Kidney (tissue), 14 donors: ENCODE data around the gene OR2AP1. TPM values are rescaled to one million over a fixed set of nuclear protein-coding genes. Genes with fewer than 3 reads are reported as not detected.
"Not testable (repeated sequence)": the region's sequence is repeated elsewhere in the genome, so short reads cannot be mapped to it uniquely, and the experiment has no call there.

Experiments
- DNase-seq, 5 donors: peaks; one replicate each; pipeline ENCODE4 v3.0.0-alpha.2; 2013 to 2020
- FAIRE-seq: peaks from 2 replicates; lab custom pipeline; 2012; peaks lifted over from hg19 to GRCh38; lab: Jason Lieb, UNC
- H3K27ac ChIP-seq, 2 donors: one replicate each; pipeline ENCODE4 v1.7.0; 2013; ENCODE audit warnings: low read depth in 2 of 2, low read length in 2 of 2, inconsistent platforms in 1 of 2
- H3K27me3 ChIP-seq: one replicate; pipeline ENCODE4 v1.7.1; 2013; ENCODE audit warnings: low read length, inconsistent platforms; ENCODE audit not compliant: control insufficient read depth, insufficient read depth
- H3K36me3 ChIP-seq, 3 donors: one replicate each; pipeline versions ENCODE4 v1.7.0 to v1.7.1; 2013; ENCODE audit warnings: low read length in 3 of 3, control low read depth in 1 of 3, inconsistent platforms in 1 of 3; ENCODE audit not compliant: insufficient read depth in 3 of 3, control insufficient read depth in 2 of 3
- H3K4me1 ChIP-seq, 3 donors: one replicate each; pipeline versions ENCODE4 v1.7.0 to v1.7.1; 2013; ENCODE audit warnings: low read length in 3 of 3, inconsistent platforms in 1 of 3, low read depth in 1 of 3; ENCODE audit not compliant: control insufficient read depth in 2 of 3, insufficient read depth in 2 of 3
- H3K4me3 ChIP-seq, 3 donors: one replicate each; pipeline versions ENCODE4 v1.7.0 to v1.8.1; 2013; ENCODE audit warnings: low read length in 3 of 3, control low read depth in 1 of 3, inconsistent platforms in 1 of 3
- H3K9ac ChIP-seq, 3 donors: one replicate each; pipeline versions ENCODE4 v1.7.0 to v1.7.1; 2013; ENCODE audit warnings: low read length in 3 of 3, control low read depth in 1 of 3, inconsistent platforms in 1 of 3
- H3K9me3 ChIP-seq, 3 donors: one replicate each; pipeline versions ENCODE4 v1.7.0 to v1.7.1; 2013; ENCODE audit warnings: low read length in 3 of 3, control low read depth in 1 of 3, inconsistent platforms in 1 of 3; ENCODE audit not compliant: control insufficient read depth in 2 of 3, insufficient read depth in 1 of 3
- intact Hi-C: fragments of 100-400 bp; cut with DNase I; formaldehyde crosslinking; loops from one replicate; pipeline ENCODE4 v1.11.1; 2022
- polyA plus RNA-seq: library from polyadenylated mRNA; stranded (reverse); fragments of 350-450 nt; fragmentation: Illumina TruSeq; extraction: RNeasy Lipid Tissue Mini Kit (QIAGEN cat#74804); gene quantifications from one replicate; pipeline ENCODE4 v1.2.3, GENCODE V29; 2014; ENCODE audit warnings: low read depth, low replicate concordance; ENCODE audit not compliant: insufficient read depth
- total RNA-seq: library from RNA; stranded (reverse); fragmentation: NEBNext Ultra II Directional; extraction: Animal tissue kit (Norgen Biotek cat#: 25700); gene quantifications from one replicate; pipeline ENCODE4 v1.2.1, GENCODE V29; 2021
- TF ChIP-seq, protein P1 (sequence below): IDR thresholded peaks from 3 replicates; pipeline ENCODE4 v1.5.1; 2012; ENCODE audit warnings: mild to moderate bottlenecking, moderate library complexity, borderline replicate concordance; ENCODE audit not compliant: insufficient read depth; ENCODE audit errors: extremely low read depth
- donor health status: control.
- donor health status: control.
- donor health status: control.
- donor health status: control.
- donor health status: control.
- donor health status: DM: yes; HTN: yes; CAD: no.
- donor health status: Normal renal cell carcinoma (clear cell type).

Gene OR2AP1
- total and polyA plus RNA-seq, 2 donors from 2014 or later: not detected

DNA sequence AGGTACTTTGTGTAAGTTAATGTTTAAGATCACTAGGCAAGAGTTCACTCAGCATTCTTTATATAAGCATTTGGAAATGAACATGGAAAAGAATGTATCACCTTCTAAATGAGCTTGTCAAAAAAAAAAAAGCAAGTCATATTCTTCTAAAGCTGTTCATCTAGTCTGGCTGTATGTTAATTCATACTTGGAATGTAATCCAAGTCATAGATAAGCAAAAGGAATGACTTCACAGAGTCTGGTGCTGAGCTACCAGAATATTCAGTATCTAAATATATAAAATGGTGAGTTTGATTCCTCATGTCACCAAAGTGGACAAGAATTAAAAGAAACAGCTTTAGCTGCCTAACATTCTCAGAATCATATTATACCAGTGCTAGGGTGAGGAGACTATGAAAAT is 18.0 kb upstream of the OR2AP1 start:
- peaks cover 0 to 13% (median 3%) of the 10 kb centered on the region in 3 donors for H3K9me3 ChIP-seq
- H3K9ac ChIP-seq: no peak overlapping the region
- H3K27me3 ChIP-seq: no peaks in the 10 kb centered on the region
- no peaks in the 10 kb centered on the region for H3K4me1 ChIP-seq
- H3K36me3 ChIP-seq: no peaks in the 10 kb centered on the region
- intact Hi-C loops: no loop called here
- no peak overlapping the region for H3K4me3 ChIP-seq
- DNase-seq (no peak), FAIRE-seq (no peak)
- TF ChIP-seq, protein P1, sequence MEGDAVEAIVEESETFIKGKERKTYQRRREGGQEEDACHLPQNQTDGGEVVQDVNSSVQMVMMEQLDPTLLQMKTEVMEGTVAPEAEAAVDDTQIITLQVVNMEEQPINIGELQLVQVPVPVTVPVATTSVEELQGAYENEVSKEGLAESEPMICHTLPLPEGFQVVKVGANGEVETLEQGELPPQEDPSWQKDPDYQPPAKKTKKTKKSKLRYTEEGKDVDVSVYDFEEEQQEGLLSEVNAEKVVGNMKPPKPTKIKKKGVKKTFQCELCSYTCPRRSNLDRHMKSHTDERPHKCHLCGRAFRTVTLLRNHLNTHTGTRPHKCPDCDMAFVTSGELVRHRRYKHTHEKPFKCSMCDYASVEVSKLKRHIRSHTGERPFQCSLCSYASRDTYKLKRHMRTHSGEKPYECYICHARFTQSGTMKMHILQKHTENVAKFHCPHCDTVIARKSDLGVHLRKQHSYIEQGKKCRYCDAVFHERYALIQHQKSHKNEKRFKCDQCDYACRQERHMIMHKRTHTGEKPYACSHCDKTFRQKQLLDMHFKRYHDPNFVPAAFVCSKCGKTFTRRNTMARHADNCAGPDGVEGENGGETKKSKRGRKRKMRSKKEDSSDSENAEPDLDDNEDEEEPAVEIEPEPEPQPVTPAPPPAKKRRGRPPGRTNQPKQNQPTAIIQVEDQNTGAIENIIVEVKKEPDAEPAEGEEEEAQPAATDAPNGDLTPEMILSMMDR: no peak
- H3K27ac ChIP-seq: no peak overlapping the region

DNA sequence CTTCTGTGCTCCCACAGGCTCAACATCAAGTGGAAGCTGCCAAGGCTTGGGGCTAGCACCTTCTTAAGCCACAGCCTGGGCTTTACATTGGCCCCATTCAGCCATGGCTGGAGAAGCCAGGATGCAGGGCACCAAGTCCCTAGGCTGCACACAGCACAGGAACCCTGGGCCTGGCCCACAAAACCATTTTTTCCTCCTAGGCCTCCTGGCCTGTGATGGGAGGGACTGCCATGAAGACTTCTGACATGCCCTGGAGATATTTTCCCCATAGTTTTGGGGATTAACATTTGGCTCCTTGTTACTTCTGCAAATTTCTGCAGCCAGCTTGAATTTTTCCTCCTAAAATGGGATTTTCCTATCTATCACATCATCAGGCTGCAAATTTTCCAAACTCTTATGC is 2.2 kb upstream of the OR2AP1 start:
- not testable (repeated sequence) for H3K9ac ChIP-seq, FAIRE-seq

DNA sequence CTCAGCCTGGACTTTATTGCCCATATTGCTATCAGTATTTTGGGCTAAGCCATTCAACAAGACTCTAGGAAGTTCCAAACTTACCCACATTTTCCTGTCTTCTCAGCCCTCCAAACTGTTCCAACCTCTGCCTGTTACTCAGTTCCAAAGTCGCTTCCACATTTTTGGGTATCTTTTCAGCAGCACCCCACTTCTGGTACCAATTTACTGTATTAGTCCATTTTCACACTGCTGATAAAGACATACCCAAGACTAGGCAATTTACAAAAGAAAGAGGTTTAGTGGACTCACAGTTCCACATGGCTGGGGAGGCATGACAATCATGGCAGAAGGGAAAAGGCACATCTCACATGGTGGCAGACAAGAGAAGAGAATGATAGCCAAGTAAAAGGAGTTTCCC is 1.6 kb upstream of the OR2AP1 start:
- FAIRE-seq, H3K4me1 ChIP-seq, intact Hi-C loops, H3K36me3 ChIP-seq, DNase-seq, H3K27me3 ChIP-seq, H3K9ac ChIP-seq, H3K27ac ChIP-seq, H3K4me3 ChIP-seq: not testable (repeated sequence)
- peaks cover 0 to 11% (median 3%) of the 10 kb centered on the region in 3 donors for H3K9me3 ChIP-seq

More for the DNA sequence above, 2.2 kb upstream of the OR2AP1 start:
- intact Hi-C loops, H3K27me3 ChIP-seq, H3K4me1 ChIP-seq, H3K36me3 ChIP-seq, H3K4me3 ChIP-seq, DNase-seq, H3K27ac ChIP-seq: not testable (repeated sequence)
- peaks cover 0 to 11% (median 3%) of the 10 kb centered on the region in 3 donors for H3K9me3 ChIP-seq

DNA sequence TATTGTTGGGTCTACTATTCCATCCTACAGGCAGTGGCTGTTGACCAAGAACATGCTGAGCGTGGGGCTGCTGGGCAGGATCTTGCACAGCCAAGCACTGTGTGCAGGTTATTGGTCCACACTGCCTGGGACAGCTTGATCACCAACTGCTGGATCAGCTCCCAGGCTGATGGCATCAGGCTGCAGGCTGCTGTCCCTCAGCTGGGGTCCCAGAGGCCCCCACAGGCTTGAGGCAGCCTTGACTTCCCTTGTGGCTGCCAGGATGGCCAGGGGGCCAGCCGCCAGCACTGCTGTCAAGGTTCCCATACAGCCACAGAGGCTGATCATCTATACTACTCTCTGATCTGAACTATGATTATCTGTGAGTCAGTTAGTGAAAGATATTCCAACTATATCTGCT is 9.8 kb downstream of the OR2AP1 start:
- TF ChIP-seq, protein P1: no peak
- Histone ChIP-seq H3K4me1 (no peaks in the 10 kb centered on the region), H3K27ac (no peak overlapping the region), H3K27me3 (no peaks in the 10 kb centered on the region), H3K9me3 (peaks cover 0 to 3% (median 3%) of the 10 kb centered on the region in 3 donors), H3K36me3 (no peaks in the 10 kb centered on the region), H3K4me3 (no peak overlapping the region), H3K9ac (no peak overlapping the region)
- DNase-seq (peak in 1 of 5 donors; percentile 19), FAIRE-seq (no peak)
- intact Hi-C loops: no loop called here
